ENCODE results near the gene KDM2A.

KDM2A gene

GRCh38 chr11:67117176-67117575 is 1.9 kb upstream of the KDM2A start:
- peaks cover 0 to 4% (median 0%) of the 10 kb centered on the region in 3 experiments for H3K27me3 ChIP-seq (ENCODE audit: control insufficient read depth in 3 of 3, insufficient read depth in 3 of 3, low read depth in 1 of 3, low read length in 3 of 3)
- H2BK15ac ChIP-seq (ENCODE audit: low read length) = no peak overlapping the region
- no peak overlapping the region for H3K4ac ChIP-seq (ENCODE audit: low read length)
- no peak overlapping the region for H3K4me3 ChIP-seq (ENCODE audit: low read length in 2 of 2)
- H3K18ac ChIP-seq (ENCODE audit: low read length) = peak overlapping the region; percentile 100
- H3K9ac ChIP-seq (ENCODE audit: low read depth, low read length, poor library complexity) = no peak overlapping the region
- H2BK12ac ChIP-seq (ENCODE audit: low read length) = no peak overlapping the region
- peaks cover 4 to 11% of the 10 kb centered on the region in 2 donors for H3K4me1 ChIP-seq (ENCODE audit: control insufficient read depth in 2 of 2, insufficient read depth in 1 of 2, low read depth in 1 of 2, low read length in 2 of 2)
- H4K91ac ChIP-seq (ENCODE audit: low read depth, low read length, poor library complexity) = no peak overlapping the region
- peak overlapping the region; percentile 86 for H3K4me2 ChIP-seq (ENCODE audit: insufficient read depth, low read length, poor library complexity, severe bottlenecking)
- H4K8ac ChIP-seq (ENCODE audit: low read depth, low read length) = peak overlapping the region; percentile 23
- H3K9me3 ChIP-seq (replicated peaks in 1 of 2; ENCODE audit: control insufficient read depth in 2 of 2, insufficient read depth in 1 of 2, low read depth in 1 of 2, low read length in 2 of 2) = no peaks in the 10 kb centered on the region
- peaks cover 8% of the 10 kb centered on the region for H3K79me1 ChIP-seq (ENCODE audit: low read depth, low read length)
- no peak overlapping the region for H2AK5ac ChIP-seq (ENCODE audit: low read depth, low read length)
- DNase-seq (ENCODE audit: low spot score) = no peak
- H3K27ac ChIP-seq (replicated peaks; ENCODE audit: low read length) = no peak overlapping the region
- no CpG with 5 or more reads among the region's 7 CpGs for WGBS, 2 donors (ENCODE audit: extremely low coverage in 2 of 2, insufficient read length in 2 of 2, insufficient replicate concordance in 1 of 2)
- H2AFZ ChIP-seq (ENCODE audit: low read length) = peak overlapping the region; percentile 73
- H3K23ac ChIP-seq (ENCODE audit: low read depth, low read length, poor library complexity) = no peak overlapping the region
- peaks cover 0 to 5% of the 10 kb centered on the region in 2 donors for H3K36me3 ChIP-seq (replicated peaks in 1 of 2; ENCODE audit: control insufficient read depth in 2 of 2, insufficient read depth in 2 of 2, low read length in 2 of 2)
- no peak overlapping the region for H2BK120ac ChIP-seq (ENCODE audit: low read depth, low read length)
- H3K14ac ChIP-seq (ENCODE audit: low read length) = no peak overlapping the region
- H2BK5ac ChIP-seq (ENCODE audit: low read length) = no peak overlapping the region

- DNase-seq (ENCODE audit: low spot score) = no peak
- peak overlapping the region in 1 of 2 donors; percentile 81 for H3K4me3 ChIP-seq (ENCODE audit: low read length in 2 of 2)
- peak overlapping the region; percentile 43 for H4K8ac ChIP-seq (ENCODE audit: low read depth, low read length)
Measured at GRCh38 chr11:67117672-67118180, 1.3 kb upstream of the KDM2A start.

GRCh38 chr11:67118181-67118766 is 789 bp upstream of the KDM2A start:
- Histone ChIP-seq H3K27ac (replicated peaks; ENCODE audit: low read length) (peak overlapping the region; percentile 96), H2BK12ac (ENCODE audit: low read length) (peak overlapping the region; percentile 82), H4K8ac (ENCODE audit: low read depth, low read length) (no peak overlapping the region), H3K9ac (ENCODE audit: low read depth, low read length, poor library complexity) (peak overlapping the region; percentile 88), H2AFZ (ENCODE audit: low read length) (peak overlapping the region; percentile 91), H2BK120ac (ENCODE audit: low read depth, low read length) (peak overlapping the region; percentile 89), H3K36me3 (replicated peaks in 1 of 2; ENCODE audit: control insufficient read depth in 2 of 2, insufficient read depth in 2 of 2, low read length in 2 of 2) (peaks cover 2 to 13% of the 10 kb centered on the region in 2 donors), H4K91ac (ENCODE audit: low read depth, low read length, poor library complexity) (peak overlapping the region; percentile 68), H3K79me1 (ENCODE audit: low read depth, low read length) (peaks cover 8% of the 10 kb centered on the region), H3K18ac (ENCODE audit: low read length) (peak overlapping the region; percentile 100), H3K23ac (ENCODE audit: low read depth, low read length, poor library complexity) (peak overlapping the region; percentile 80), H3K27me3 (ENCODE audit: control insufficient read depth in 3 of 3, insufficient read depth in 3 of 3, low read depth in 1 of 3, low read length in 3 of 3) (peaks cover 0 to under 1% (median 0%) of the 10 kb centered on the region in 3 experiments), H2AK5ac (ENCODE audit: low read depth, low read length) (peak overlapping the region; percentile 99), H3K4me1 (ENCODE audit: control insufficient read depth in 2 of 2, insufficient read depth in 1 of 2, low read depth in 1 of 2, low read length in 2 of 2) (peaks cover 4 to 11% of the 10 kb centered on the region in 2 donors), H3K4me3 (ENCODE audit: low read length in 2 of 2) (peak overlapping the region; percentile 28 to 81), H2BK5ac (ENCODE audit: low read length) (peak overlapping the region; percentile 99), H3K4me2 (ENCODE audit: insufficient read depth, low read length, poor library complexity, severe bottlenecking) (peak overlapping the region; percentile 86), H2BK15ac (ENCODE audit: low read length) (peak overlapping the region; percentile 89), H3K14ac (ENCODE audit: low read length) (peak overlapping the region; percentile 94), H3K4ac (ENCODE audit: low read length) (peak overlapping the region; percentile 84), H3K9me3 (replicated peaks in 1 of 2; ENCODE audit: control insufficient read depth in 2 of 2, insufficient read depth in 1 of 2, low read depth in 1 of 2, low read length in 2 of 2) (no peaks in the 10 kb centered on the region)
- no CpG with 5 or more reads among the region's 59 CpGs for WGBS, 2 donors (ENCODE audit: extremely low coverage in 2 of 2, insufficient read length in 2 of 2, insufficient replicate concordance in 1 of 2)
- no peak for DNase-seq (ENCODE audit: low spot score)

More at GRCh38 chr11:67117672-67118180, 1.3 kb upstream of the KDM2A start:
- peak overlapping the region; percentile 53 for H3K4ac ChIP-seq (ENCODE audit: low read length)
- peaks cover 8% of the 10 kb centered on the region for H3K79me1 ChIP-seq (ENCODE audit: low read depth, low read length)
- H3K4me1 ChIP-seq (ENCODE audit: control insufficient read depth in 2 of 2, insufficient read depth in 1 of 2, low read depth in 1 of 2, low read length in 2 of 2) = peaks cover 4 to 11% of the 10 kb centered on the region in 2 donors
- H2AK5ac ChIP-seq (ENCODE audit: low read depth, low read length) = peak overlapping the region; percentile 99
- H2AFZ ChIP-seq (ENCODE audit: low read length) = peak overlapping the region; percentile 73
- H2BK120ac ChIP-seq (ENCODE audit: low read depth, low read length) = peak overlapping the region; percentile 89
- peak overlapping the region; percentile 46 for H2BK12ac ChIP-seq (ENCODE audit: low read length)
- H2BK15ac ChIP-seq (ENCODE audit: low read length) = peak overlapping the region; percentile 89
- peak overlapping the region; percentile 100 for H3K18ac ChIP-seq (ENCODE audit: low read length)
- H4K91ac ChIP-seq (ENCODE audit: low read depth, low read length, poor library complexity) = no peak overlapping the region
- H3K27me3 ChIP-seq (ENCODE audit: control insufficient read depth in 3 of 3, insufficient read depth in 3 of 3, low read depth in 1 of 3, low read length in 3 of 3) = peaks cover 0 to 4% (median 0%) of the 10 kb centered on the region in 3 experiments
- no peaks in the 10 kb centered on the region for H3K9me3 ChIP-seq (replicated peaks in 1 of 2; ENCODE audit: control insufficient read depth in 2 of 2, insufficient read depth in 1 of 2, low read depth in 1 of 2, low read length in 2 of 2)
- WGBS, 2 donors (ENCODE audit: extremely low coverage in 2 of 2, insufficient read length in 2 of 2, insufficient replicate concordance in 1 of 2) = no CpG with 5 or more reads among the region's 65 CpGs
- peak overlapping the region; percentile 98 for H3K23ac ChIP-seq (ENCODE audit: low read depth, low read length, poor library complexity)
- peak overlapping the region; percentile 89 for H3K14ac ChIP-seq (ENCODE audit: low read length)
- peak overlapping the region; percentile 96 for H3K27ac ChIP-seq (replicated peaks; ENCODE audit: low read length)
- peak overlapping the region; percentile 86 for H3K4me2 ChIP-seq (ENCODE audit: insufficient read depth, low read length, poor library complexity, severe bottlenecking)
- peaks cover 0 to 8% of the 10 kb centered on the region in 2 donors for H3K36me3 ChIP-seq (replicated peaks in 1 of 2; ENCODE audit: control insufficient read depth in 2 of 2, insufficient read depth in 2 of 2, low read length in 2 of 2)
- H2BK5ac ChIP-seq (ENCODE audit: low read length) = peak overlapping the region; percentile 99
- H3K9ac ChIP-seq (ENCODE audit: low read depth, low read length, poor library complexity) = peak overlapping the region; percentile 60
